Heart right ventricle (tissue), 16 donors: Measurements from ENCODE around the gene HIVEP3. TPM values are rescaled to one million over a fixed set of nuclear protein-coding genes. Genes with fewer than 3 reads are reported as not detected.
A peak's percentile ranks its signal among the peaks of the same experiment; 100 is the strongest.

Experiments used
- ATAC-seq, 8 donors: fragments of 200-7000 bp; cut with Tn5 transposase; one replicate each; pipeline ENCODE4 v1.9.1; 2020; ENCODE audit warnings: mild to moderate bottlenecking in 8 of 8, moderate library complexity in 8 of 8, moderate number of reproducible peaks in 1 of 8
- DNase-seq, 2 donors: peaks; one replicate each; pipeline ENCODE4 v3.0.0-alpha.2; 2020
- H3K27ac ChIP-seq, 10 donors: fragments of 200-600 bp; sonication (generic) in 2 of 10; one replicate each; pipeline versions ENCODE4 v1.5.0 to v1.8.0; 2020 to 2022; ENCODE audit warnings: mild to moderate bottlenecking in 3 of 10
- H3K27me3 ChIP-seq, 7 donors: fragments of 200-600 bp; one replicate each; pipeline ENCODE4 v1.8.0; 2021 to 2022; ENCODE audit warnings: mild to moderate bottlenecking in 2 of 7
- H3K36me3 ChIP-seq, 9 donors: fragments of 200-600 bp; sonication (generic) in 1 of 9; one replicate each; pipeline versions ENCODE4 v1.5.0 to v1.8.0; 2020 to 2022; ENCODE audit warnings: mild to moderate bottlenecking in 2 of 9
- H3K4me1 ChIP-seq, 9 donors: fragments of 200-600 bp; sonication (generic) in 1 of 9; one replicate each; pipeline versions ENCODE4 v1.5.0 to v1.8.0; 2020 to 2022; ENCODE audit warnings: mild to moderate bottlenecking in 4 of 9
- H3K4me3 ChIP-seq, 10 donors: fragments of 200-600 bp; sonication (generic) in 2 of 10; one replicate each; pipeline versions ENCODE4 v1.5.0 to v1.8.0; 2020 to 2022; ENCODE audit warnings: mild to moderate bottlenecking in 7 of 10, moderate library complexity in 2 of 10
- H3K9me3 ChIP-seq, 11 donors: fragments of 200-600 bp in 10 of 11; sonication (generic) in 2 of 11; one replicate each; pipeline versions ENCODE4 v1.5.0 to v1.8.0; 2013 to 2022; ENCODE audit warnings: mild to moderate bottlenecking in 2 of 11, control low read depth in 1 of 11, moderate library complexity in 1 of 11
- CTCF ChIP-seq, 9 donors: fragments of 200-600 bp; sonication (generic) in 2 of 9; IDR thresholded peaks; one replicate each; pipeline versions ENCODE4 v1.5.0 to v1.8.0; 2021 to 2022; ENCODE audit warnings: antibody characterized with exemption in 9 of 9, mild to moderate bottlenecking in 5 of 9, moderate library complexity in 1 of 9
- WGBS, 2 donors: extraction: QIAGEN DNeasy Blood & Tissue Kit; methylation state at CpG; one replicate each; pipeline ENCODE4 v1.1.7; 2013; ENCODE audit warnings: inconsistent platforms in 1 of 2; 5-methylcytosine and 5-hydroxymethylcytosine counted together
- intact Hi-C, 10 donors: fragments of 100-400 bp; cut with DNase I; formaldehyde crosslinking; loops; one replicate each; pipeline versions ENCODE4 v1.11.1 to v1.14.2; 2022
- polyA plus RNA-seq, 2 donors: library from polyadenylated mRNA; stranded (reverse); fragments of 200-250 nt; gene quantifications; one replicate each; pipeline ENCODE4 v1.2.3, GENCODE V29; 2013
- total RNA-seq, 10 donors: library from RNA; stranded (reverse); fragmentation: NEBNext Ultra II Directional in 3 of 10; extraction: Animal tissue kit (Norgen Biotek cat#: 25700) in 3 of 10; gene quantifications; one replicate each; pipeline versions ENCODE4 v1.2.1 to v1.2.4, GENCODE V29; 2021 to 2023
- donor health status: Arrhythmogenic right ventricular cardiomyopathy.
- donor health status: ischemic (EF 13 %, LVEDD 7.1; RV severe dilation, severe dysfunction).
- donor health status: healthy with polysubstance abuse.
- donor health status: DM: no; HTN: yes; CAD: no.
- donor health status: DM: no; HTN: no; CAD: no.
- donor health status: ischemic (EF 25% LVEDD 6.9; RV normal size, moderate dysfunction).
- donor health status: ischemic (EF 25% LVEDD 5.7; RV mildly dilated, moderate dysfunction).
- donor health status: healthy.
- donor health status: DM: yes; HTN: yes; CAD: no.
- donor health status: Ischemic cardiomyopathy.
- donor health status: ischemic (EF 35%, LVEDD 5.7; RV mildly dilated, moderate dysfunction).
- donor health status: nonischemic (EF 11% LVEDD 7.7; RV severe dilation, severe dysfunction).
- donor health status: DM: yes; HTN: yes; CAD: no.
- donor health status: PGD.
- donor health status: ischemic (EF 29% LVEDD 5.4; RV normal size, mild dysfunction).
- donor health status: nonischemic (EF 23%, LVEDD 6.1; RV moderate dilation, normal function).

Gene HIVEP3
- total and polyA plus RNA-seq, 12 donors: 2.6 to 7.5 (median 5.2) TPM

- DNase-seq (no peak), ATAC-seq (peak in 1 of 8 donors; percentile 23)
- Histone ChIP-seq H3K27me3 (no peaks in the 10 kb centered on the region), H3K4me1 (peaks cover 3 to 78% (median 33%) of the 10 kb centered on the region in 9 donors), H3K9me3 (peaks cover 0 to 3% (median 0%) of the 10 kb centered on the region in 11 donors), H3K27ac (no peak overlapping the region), H3K36me3 (no peaks in the 10 kb centered on the region), H3K4me3 (no peak overlapping the region)
- 96 to 97% methylated on average over 2 of the region's 2 CpGs for WGBS, 2 donors
- intact Hi-C loops: no loop called here
- TF ChIP-seq CTCF (IDR thresholded peaks at IDR 0.05): no peak
Observed at GRCh38 chr1:41733725-41734124, 185.0 kb downstream of the HIVEP3 start.

- H3K4me3 ChIP-seq: no peak overlapping the region
- H3K27ac ChIP-seq: no peak overlapping the region
- 57 to 61% methylated on average over 2 of the region's 2 CpGs for WGBS, 2 donors
- no peak for DNase-seq
- TF ChIP-seq CTCF (IDR thresholded peaks at IDR 0.05): no peak
- intact Hi-C loops: no loop called here
- no peaks in the 10 kb centered on the region for H3K36me3 ChIP-seq
- peaks cover 0 to 3% (median 0%) of the 10 kb centered on the region in 11 donors for H3K9me3 ChIP-seq
- H3K27me3 ChIP-seq: no peaks in the 10 kb centered on the region
- ATAC-seq: peak in 3 of 8 donors; percentile 30 to 67 (median 40)
- H3K4me1 ChIP-seq: peaks cover 3 to 78% (median 37%) of the 10 kb centered on the region in 9 donors
Observed at GRCh38 chr1:41733021-41733420, 185.7 kb downstream of the HIVEP3 start.

GRCh38 chr1:41731516-41732030, 187.1 kb downstream of the HIVEP3 start:
- H3K36me3 ChIP-seq: no peaks in the 10 kb centered on the region
- H3K27ac ChIP-seq: no peak overlapping the region
- 94 to 95% methylated on average over 2 of the region's 2 CpGs for WGBS, 2 donors
- H3K9me3 ChIP-seq: peaks cover 0 to 3% (median 0%) of the 10 kb centered on the region in 11 donors
- intact Hi-C loops: no loop called here
- H3K4me1 ChIP-seq: peaks cover 8 to 85% (median 46%) of the 10 kb centered on the region in 9 donors
- DNase-seq: no peak
- H3K27me3 ChIP-seq: no peaks in the 10 kb centered on the region
- no peak for TF ChIP-seq CTCF (IDR thresholded peaks at IDR 0.05)
- no peak overlapping the region for H3K4me3 ChIP-seq
- ATAC-seq: no peak

GRCh38 chr1:41730806-41731205, 187.9 kb downstream of the HIVEP3 start:
- TF ChIP-seq CTCF (IDR thresholded peaks at IDR 0.05): no peak
- Histone ChIP-seq H3K36me3 (no peaks in the 10 kb centered on the region), H3K27ac (no peak overlapping the region), H3K4me1 (peaks cover 8 to 87% (median 47%) of the 10 kb centered on the region in 9 donors), H3K4me3 (no peak overlapping the region), H3K27me3 (no peaks in the 10 kb centered on the region), H3K9me3 (peaks cover 0 to 3% (median 0%) of the 10 kb centered on the region in 11 donors)
- intact Hi-C loops: no loop called here
- ATAC-seq (no peak), DNase-seq (no peak)
- 91 to 97% methylated on average over 4 of the region's 4 CpGs for WGBS, 2 donors
